Vagina (tissue), 2 donors: Measurements from ENCODE around the gene LAMA2.

Experiments used
- CTCF ChIP-seq, 3 experiments: fragments of 450-650 bp in 2 of 3; fragments of 200-600 bp in 1 of 3; sonication (generic) in 1 of 3; IDR thresholded peaks; one replicate each; pipeline ENCODE4 v1.5.1; 2017 to 2019; ENCODE audit warnings: antibody characterized with exemption in 3 of 3, mild to moderate bottlenecking in 2 of 3, moderate library complexity in 2 of 3
- POLR2A ChIP-seq, 2 donors: fragments of 450-650 bp; IDR thresholded peaks; one replicate each; pipeline ENCODE4 v1.6.1; 2017; ENCODE audit warnings: antibody characterized with exemption in 2 of 2, mild to moderate bottlenecking in 2 of 2, moderate library complexity in 2 of 2
- POLR2AphosphoS5 ChIP-seq, 2 donors: sonication (generic); formaldehyde crosslinking; IDR thresholded peaks; one replicate each; pipeline ENCODE4 v1.9.0; 2017; ENCODE audit warnings: antibody characterized with exemption in 2 of 2, mild to moderate bottlenecking in 2 of 2, low read depth in 1 of 2; ENCODE audit not compliant: insufficient read depth in 1 of 2

GRCh38 chr6:129033180-129033579, 150.2 kb downstream of the LAMA2 start:
- TF ChIP-seq POLR2AphosphoS5 (IDR thresholded peaks at IDR 0.05; ENCODE audit: insufficient read depth in 1 of 2, low read depth in 1 of 2), result no peak
- TF ChIP-seq CTCF (IDR thresholded peaks at IDR 0.05), result no peak
- TF ChIP-seq POLR2A (IDR thresholded peaks at IDR 0.05), result no peak
